GM19463 (cell line): ENCODE results near the gene CHRNA4.
"Not testable (repeated sequence)": the region's sequence is repeated elsewhere in the genome, so short reads cannot be mapped to it uniquely, and the experiment has no call there.

Source experiments
- ATAC-seq: cut with Tn5 transposase; IDR thresholded peaks from one replicate; pipeline ENCODE4 v1.9.1; 2021; ENCODE audit warnings: mild to moderate bottlenecking, moderate library complexity; ENCODE audit not compliant: unreplicated experiment

CHRNA4 gene

GRCh38 chr20:63336232-63336752, 24.9 kb downstream of the CHRNA4 start:
- no peak for ATAC-seq

GRCh38 chr20:63335711-63336110, 25.4 kb downstream of the CHRNA4 start:
- ATAC-seq: no peak

- ATAC-seq: not testable (repeated sequence)
Observed at GRCh38 chr20:63335060-63335459, 26.1 kb downstream of the CHRNA4 start.

- no peak for ATAC-seq
Observed at GRCh38 chr20:63334356-63334755, 26.8 kb downstream of the CHRNA4 start.

DNA sequence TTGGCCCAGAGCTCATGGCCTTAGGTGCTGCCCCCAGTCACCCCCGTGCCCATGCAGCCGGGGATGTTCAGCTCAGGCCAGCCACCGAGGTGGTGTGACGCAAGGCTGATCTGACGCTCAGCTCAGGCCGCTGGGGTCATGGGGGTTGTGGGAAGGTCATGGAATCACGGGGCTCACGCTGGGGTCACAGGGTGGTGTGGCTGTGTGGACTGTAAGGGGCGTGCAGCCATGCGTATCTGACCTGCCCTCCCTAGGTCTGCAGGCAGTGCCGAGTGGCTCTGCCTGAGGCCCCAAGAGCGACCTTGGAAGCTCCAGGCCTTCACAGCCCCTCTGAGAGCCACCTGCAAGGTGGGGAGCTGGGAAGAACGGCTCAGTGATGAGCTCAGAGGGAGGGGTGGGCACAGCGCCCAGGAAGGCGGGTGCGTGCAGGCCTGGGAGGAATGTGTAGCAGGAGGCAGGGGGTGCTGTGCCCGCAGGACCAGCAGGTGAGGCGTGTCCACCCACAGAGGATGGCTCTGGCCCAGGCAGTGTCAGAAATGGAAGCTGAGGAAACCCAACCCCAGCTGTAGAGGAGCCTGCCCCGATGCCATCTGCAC, 27.8 kb downstream of the CHRNA4 start:
- no peak for ATAC-seq

DNA sequence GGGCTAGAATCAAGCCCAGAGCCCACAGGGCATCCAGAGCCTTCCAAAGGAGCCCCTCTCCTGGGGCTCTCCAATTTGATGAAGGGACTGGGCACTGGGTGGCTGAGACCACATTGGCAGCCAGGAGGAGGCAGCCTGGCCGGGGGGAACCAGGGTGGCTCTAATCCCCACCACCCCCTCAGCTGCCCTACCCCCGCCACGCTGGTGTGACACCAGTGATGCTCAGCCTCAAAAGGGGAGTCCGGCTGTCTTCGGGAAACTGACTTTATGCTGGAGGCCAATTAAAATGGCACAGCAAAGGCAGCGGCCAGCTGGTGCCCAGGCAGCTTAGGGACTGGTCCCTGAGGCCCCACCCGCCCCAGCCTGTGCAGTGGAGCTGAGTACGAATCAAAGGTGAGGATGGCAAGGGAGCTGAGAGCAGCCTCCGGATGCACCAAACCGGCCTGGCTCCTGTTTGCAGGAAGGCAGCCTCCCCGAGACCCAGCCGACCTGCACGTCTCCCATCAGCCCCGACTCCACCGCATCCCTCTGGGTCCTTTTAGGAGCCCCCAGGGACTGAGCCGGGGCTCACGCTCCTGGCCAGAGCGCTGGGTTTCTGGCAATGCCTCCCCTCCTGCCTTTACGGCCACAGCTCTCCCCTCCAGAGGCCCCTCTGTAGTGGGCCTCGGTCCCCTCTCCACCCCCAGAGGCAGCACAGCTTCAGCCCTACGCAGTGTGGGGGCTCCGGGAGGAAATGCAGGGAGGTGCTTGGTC, 28.5 kb downstream of the CHRNA4 start:
- no peak for ATAC-seq

GRCh38 chr20:63331741-63332400, 29.3 kb downstream of the CHRNA4 start:
- ATAC-seq: no peak

DNA sequence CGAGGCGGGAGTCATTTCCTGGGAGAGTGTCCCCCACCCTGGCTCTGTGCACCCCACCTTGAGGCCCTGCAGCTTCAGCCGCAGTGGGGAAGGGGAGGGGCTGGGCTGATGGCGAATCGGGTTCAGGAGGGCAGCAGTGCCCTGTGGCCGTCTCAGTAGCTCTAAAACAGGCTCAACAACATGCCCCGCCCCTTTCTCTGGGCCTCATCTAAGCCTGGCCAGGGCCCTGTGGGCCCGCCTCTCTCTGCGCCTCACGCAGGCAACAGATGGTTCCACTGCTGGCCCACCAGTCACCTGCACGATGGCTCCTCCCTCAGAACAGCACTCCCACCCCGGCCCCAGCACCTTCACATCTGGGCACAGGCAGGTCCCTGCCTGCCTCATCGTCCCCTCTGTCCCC, 30.2 kb downstream of the CHRNA4 start:
- no peak for ATAC-seq

DNA sequence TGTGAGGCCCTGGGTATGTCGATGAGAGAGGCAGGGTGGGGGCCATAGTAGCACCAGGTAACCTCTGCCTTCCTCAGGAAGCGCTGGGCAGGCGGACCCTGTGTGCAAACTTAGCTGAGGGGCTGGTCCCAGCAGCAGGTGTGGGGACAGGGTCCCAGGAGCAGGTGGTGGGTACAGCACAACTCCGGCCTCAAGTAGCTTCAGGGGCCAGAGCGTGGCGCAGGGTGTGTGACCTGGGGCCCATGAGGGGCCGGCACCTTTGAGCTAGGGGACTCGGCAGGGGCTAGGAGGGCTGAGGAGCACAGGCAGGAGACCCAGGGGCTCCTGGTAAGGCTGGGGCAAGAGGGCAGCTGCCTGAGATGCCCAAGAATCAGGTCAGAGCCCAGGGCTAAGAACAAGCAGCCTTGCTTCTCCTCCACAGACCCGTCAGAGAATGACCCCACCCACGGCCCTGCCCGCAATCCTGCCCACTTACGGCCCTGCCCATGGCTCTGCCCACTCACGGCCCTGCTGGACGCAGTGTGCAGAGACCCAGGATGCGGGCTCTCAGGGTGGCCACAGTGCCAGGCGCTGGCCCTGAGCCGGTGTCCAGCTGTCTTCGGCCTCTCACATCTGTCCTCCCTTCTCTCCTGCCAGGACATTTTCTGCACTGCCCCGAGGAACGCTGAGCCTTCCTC, 30.9 kb downstream of the CHRNA4 start:
- ATAC-seq: no peak

DNA sequence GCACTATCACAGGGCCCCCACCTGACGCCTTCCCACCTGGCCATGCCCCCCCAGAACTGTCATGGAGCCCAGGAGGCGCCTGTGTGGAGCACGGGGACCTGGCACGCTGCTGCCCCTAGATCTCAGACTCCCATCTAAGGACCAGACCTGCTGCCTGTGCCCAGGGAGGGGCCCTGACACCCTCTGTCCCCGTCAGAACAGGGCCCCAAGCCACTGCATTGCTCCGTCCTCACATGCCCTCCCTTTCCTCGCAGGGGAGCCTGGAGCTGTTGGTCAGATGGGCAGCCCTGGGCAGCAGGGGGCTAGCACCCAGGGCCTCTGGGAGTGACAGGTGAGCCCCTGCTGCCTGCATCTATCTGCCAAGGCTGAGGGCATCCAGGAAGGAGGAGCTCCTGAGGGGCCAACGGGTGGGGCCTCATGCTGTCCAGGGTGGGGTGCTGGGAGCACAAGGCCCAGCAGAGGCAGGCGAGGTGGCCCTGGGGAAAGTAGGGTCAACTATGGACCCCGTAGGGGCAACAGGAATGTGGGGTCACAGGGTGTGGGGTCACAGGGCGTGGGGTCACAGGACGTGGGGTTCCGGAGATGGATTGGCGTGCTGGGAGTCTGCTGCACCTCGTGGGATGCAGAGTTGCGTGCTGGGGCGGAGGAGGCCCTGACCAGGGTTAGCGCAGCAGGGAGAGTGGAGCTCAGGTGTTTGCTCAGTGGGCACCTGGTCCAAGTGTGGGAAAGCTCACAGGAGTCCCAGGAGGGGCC, 31.6 kb downstream of the CHRNA4 start:
- no peak for ATAC-seq

GRCh38 chr20:63328718-63329275, 32.4 kb downstream of the CHRNA4 start:
- no peak for ATAC-seq

DNA sequence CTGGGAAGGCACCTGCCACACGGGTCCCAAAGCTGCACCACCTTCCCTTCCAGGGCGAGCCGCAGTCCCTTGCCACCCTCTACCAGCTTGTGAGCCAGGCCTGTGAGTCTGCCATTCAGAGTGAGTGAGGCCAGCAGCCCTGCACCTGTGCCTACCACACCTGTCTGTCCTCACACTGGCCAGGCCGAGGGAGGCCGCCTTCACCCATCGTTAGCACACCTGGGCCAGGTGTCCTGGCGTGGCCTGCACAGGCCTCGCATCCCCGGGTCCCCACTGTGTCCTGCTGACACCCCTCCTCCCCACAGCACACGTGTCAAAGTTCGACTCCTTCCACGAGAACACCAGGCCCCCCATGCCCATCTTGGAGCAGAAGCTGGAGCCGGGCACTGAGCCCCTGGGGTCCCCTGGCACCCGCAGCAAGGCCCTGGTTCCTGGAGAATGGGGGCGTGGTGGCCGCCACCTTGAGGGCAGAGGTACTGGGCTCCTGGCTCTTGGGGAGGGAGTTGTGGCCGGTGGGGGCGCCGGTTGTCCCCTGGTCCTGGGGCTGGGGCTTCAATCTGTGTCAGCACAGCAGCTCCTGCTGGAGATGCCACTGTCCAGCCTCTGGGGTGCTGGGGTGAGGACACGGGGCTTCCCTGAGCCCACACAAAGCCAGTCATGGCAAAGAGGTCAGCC, 33.0 kb downstream of the CHRNA4 start:
- ATAC-seq: no peak

DNA sequence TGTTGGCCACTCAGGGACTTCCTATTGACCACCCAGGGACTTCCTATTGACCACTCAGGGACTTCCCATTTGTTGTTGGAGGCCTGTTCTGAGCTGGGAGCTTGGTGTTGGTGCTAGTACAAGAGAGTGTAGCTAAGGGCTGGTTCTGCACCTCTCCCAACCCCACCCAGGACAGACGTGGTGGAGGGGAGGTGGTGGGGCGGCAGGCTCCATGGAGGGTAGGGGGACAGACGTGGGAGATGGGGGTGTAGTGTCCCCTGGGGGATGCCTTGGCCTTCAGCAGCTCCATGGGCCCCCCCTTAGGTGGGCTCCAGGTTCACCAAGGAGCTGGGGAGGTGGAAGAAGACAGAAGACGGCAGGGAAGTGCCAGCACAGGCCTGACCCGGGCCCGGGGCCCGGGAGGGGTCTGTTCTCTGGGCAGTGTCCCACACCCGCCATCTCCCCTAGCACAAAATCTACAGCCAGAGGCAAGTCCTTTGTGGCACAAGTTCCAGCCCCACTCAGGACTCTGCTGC, 33.9 kb downstream of the CHRNA4 start:
- no peak for ATAC-seq

DNA sequence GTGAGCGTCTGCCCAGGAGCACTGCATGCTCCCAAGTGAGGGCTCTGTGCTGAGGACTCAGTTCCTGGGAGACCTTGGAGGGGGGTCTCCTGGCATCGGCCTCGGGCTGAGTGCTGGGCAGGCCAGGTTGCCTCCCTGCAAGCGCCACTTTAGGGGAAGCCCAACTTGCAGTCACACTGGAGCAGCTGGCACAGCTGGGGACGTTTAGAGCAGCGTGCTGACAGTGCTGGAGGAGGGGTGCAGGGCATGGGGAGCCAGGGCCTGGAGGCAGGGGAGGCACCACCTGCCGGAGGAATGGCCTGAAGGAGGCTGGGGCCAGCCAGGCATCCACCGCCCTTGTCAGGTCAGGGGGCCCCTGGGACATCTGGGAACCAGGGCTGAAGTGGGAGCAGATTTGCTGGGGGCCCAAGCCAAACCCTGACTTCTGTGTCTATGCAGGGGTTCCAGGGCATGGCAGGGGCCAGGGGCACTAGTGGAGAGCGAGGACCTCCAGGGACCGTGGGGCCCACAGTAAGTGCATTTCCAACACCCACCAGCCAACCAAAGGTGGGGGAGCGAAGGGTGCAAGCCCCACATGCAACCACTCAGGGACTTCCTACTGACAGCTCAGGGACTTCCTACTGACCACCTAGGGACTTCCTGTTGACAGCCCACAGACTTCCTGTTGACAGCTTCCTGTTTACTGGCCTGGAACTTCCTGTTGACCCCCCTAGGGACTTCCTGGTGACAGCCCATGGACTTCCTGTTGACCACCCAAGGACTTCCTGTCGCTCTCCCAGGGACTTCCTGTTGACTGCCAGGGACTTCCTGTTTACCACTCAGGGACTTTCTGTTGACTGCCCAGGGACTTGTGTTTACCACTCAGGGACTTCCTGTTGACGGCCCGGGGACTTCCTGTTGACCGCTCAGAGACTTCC, 34.6 kb downstream of the CHRNA4 start:
- ATAC-seq: no peak

DNA sequence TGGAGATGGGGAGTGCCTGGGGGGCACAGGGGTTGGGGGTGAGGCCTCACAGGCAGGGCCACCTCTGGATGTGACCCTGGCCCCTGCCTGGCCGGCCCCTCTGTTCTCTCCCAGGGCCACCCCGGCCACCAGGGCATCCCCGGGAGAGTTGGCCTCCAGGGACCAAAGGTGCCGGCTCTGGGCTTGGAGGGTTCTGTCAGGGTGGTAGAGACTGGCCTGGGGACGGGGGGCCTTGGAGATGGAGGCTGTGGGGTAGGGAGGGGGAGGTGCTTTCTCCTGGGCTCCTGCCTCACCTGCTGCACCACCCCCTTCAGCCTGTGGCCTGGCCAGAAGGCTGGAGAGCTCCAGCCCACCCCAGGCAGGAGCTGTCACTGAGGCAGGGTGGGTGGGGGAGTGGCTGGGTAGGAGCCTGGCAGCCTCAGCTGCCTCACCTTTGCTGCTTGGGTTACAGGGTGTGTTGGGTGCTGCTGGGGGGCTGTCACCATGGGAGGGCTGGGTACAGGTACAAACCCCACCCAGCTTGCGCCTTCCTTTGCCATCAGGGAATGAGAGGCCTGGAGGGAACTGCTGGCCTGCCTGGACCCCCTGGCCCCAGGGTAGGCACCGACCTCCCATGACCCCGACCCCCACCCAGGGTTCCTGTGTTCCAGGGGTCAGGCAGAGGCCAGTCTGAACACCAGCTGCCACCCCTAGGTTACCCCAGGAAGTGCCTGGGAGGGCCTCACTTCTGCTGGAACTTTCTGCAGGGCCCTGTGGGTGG, 35.4 kb downstream of the CHRNA4 start:
- ATAC-seq: no peak

GRCh38 chr20:63325021-63325471, 36.1 kb downstream of the CHRNA4 start:
- no peak for ATAC-seq

GRCh38 chr20:63323357-63323981, 37.7 kb downstream of the CHRNA4 start:
- ATAC-seq: no peak
